Retinal pigment epithelial cell (primary cell): ENCODE data around the gene DOCK2.

Experiments
- DNase-seq: peaks from one replicate; pipeline ENCODE4 v3.0.0-alpha.2; 2010; ENCODE audit warnings: low read depth
- H3K4me3 ChIP-seq: 2 replicates; pipeline ENCODE4 v1.5.1; 2011; ENCODE audit warnings: mild to moderate bottlenecking, low read length, control low read depth, moderate library complexity
- TF ChIP-seq, protein P1 (sequence below): conservative IDR thresholded peaks from 2 replicates; pipeline ENCODE4 v1.5.1; 2011; ENCODE audit warnings: low read depth, low read length, control low read depth, inconsistent platforms

DOCK2 gene

DNA sequence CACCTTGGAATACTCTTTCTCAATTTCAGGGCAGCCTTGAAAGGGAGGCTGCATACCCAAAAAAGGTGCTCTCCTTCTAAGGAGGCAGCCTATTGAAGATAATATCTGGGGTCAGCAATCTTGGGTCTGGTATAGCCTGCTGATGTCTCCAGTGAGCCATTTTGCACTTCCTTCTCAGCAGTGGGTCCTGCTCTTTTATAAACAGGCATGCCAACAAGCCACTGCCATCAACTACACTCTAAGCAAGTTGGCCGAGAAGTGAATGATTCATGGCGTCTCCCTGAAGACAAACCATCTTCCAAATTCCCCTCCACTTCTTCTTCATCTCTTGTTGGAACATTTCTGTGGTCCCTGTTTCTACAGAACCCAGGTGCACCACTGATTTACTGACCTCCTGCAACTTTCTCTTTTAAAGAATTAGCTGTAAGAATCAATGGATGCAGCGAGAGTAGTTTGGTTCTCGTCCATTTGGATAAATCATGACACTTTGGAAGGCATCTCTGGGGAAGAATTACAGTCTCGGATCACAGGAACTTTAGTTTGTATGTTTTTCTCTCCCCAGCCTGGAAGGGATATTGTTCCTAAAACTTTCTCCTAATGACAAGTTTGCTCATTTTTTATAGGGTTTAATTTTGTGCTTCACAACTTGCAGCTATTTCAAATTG lies 234.9 kb downstream of the DOCK2 start:
- no peak overlapping the region for H3K4me3 ChIP-seq
- TF ChIP-seq, protein P1, sequence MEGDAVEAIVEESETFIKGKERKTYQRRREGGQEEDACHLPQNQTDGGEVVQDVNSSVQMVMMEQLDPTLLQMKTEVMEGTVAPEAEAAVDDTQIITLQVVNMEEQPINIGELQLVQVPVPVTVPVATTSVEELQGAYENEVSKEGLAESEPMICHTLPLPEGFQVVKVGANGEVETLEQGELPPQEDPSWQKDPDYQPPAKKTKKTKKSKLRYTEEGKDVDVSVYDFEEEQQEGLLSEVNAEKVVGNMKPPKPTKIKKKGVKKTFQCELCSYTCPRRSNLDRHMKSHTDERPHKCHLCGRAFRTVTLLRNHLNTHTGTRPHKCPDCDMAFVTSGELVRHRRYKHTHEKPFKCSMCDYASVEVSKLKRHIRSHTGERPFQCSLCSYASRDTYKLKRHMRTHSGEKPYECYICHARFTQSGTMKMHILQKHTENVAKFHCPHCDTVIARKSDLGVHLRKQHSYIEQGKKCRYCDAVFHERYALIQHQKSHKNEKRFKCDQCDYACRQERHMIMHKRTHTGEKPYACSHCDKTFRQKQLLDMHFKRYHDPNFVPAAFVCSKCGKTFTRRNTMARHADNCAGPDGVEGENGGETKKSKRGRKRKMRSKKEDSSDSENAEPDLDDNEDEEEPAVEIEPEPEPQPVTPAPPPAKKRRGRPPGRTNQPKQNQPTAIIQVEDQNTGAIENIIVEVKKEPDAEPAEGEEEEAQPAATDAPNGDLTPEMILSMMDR = no peak
- no peak for DNase-seq

DNA sequence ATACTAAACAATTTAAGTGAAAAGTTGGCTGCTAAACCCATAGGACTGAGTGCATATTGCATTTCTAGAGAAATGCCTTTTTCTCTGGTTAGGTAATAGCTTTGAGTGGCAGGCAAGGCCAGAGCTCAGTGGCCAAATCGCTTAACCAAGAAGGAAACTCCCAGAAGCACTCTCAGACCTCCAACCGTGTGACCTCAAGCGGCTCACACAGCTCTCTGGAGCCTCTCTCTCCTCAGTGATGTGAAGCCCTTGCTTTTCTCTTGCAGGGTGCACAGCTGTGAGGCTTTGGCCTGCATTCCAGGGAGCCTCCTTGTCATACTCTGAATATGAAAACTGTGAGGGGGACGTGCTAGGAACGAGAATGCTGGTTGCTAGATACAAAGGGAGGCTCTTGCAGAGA lies 236.6 kb downstream of the DOCK2 start:
- TF ChIP-seq, protein P1 = no peak
- H3K4me3 ChIP-seq = no peak overlapping the region
- no peak for DNase-seq

DNA sequence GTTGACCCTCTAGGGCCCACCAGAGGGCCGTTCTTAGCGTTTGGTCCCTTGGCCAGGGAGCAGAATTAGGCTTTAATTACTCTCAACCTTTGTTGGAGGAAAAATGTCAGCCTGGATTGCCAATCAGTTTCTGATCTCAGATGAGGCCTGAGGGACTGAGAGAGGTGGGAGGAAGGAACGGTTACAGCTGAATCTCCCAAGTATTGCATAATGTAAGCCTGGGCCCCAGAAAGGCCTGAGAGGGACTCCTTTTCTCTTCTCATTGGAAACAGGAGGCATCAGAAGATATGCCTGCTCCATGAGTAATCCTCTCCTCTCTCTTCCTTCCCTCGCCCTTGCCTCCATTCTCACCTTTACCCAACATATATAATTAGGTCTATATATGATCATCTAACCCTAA lies 237.5 kb downstream of the DOCK2 start:
- TF ChIP-seq, protein P1 = no peak
- H3K4me3 ChIP-seq = no peak overlapping the region
- no peak for DNase-seq

DNA sequence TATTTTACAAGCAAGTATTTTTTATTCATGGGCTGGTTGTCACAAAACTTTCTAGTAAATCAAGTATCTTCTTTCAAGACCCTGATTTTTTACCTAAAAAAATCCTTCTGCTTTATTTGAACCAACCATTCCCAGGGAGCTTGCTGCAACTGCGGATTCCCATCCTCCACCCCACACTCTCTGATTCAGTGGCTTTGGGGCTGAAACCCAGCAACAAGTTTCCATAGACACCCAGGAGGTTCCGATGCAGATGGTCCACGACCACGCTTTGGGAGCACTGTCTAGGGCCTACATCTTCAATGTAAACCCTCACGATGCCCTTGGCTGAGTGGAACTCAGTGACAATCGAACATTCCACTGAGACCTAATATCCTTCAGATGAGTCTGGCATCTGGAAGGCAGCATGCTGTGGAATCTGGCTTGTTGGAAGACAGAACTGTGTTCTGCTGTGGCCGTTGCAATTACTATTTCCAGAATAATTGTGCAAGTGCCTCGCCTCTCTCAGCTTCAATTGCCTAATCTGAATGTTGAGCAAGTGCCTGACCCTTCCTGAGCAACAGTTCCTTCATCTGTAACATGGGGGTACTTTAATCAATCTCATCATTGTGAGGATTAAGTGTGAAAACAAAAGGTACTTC lies 238.1 kb downstream of the DOCK2 start:
- no peak for DNase-seq
- TF ChIP-seq, protein P1 = no peak
- no peak overlapping the region for H3K4me3 ChIP-seq

DNA sequence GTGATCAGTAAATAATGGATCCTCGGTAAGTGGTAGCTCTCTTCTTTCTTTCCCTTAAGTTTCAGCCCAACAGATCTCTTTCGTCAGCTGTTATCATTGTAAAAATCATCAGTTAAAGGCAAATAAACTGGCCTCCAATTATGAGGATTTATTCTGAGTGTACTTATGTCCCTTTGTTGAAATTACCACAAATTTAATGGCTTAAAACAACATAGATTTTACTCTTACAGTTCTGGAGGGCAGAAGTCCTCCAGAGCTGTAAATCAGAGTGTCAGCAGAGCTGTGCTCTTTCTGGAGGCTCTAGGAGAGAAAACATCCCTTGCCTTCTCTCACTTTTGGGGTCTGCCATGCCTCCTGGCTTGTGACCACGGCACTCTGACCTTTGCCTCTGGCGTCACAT lies 238.7 kb downstream of the DOCK2 start:
- no peak for DNase-seq
- TF ChIP-seq, protein P1 = no peak

DNA sequence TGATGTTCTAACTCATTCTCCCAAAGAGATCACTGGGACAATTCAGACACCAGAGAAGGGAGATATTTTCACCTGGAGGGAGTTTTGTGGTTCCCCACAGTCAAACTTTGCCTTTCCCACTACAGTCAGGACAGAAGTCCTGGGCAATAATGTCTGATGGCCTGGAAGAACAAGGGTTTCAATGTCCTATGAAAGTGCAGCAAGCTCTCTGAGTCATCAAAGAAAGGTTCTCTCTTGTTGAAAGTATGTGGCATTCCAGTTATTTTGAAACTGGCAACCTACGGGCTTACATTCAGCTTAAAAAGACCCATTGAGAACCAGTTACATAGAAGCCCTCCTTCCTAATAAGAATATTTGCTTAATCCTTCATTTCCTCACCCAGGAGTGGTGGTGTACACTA lies 239.3 kb downstream of the DOCK2 start:
- TF ChIP-seq, protein P1 = no peak
- no peak overlapping the region for H3K4me3 ChIP-seq
- DNase-seq = peak; percentile 84

More for the DNA sequence above, 238.7 kb downstream of the DOCK2 start:
- H3K4me3 ChIP-seq = no peak overlapping the region
